K562 (cell line): ENCODE measurements around the gene AP3S2.

Experiments used
- CTCF ChIP-seq, 3 experiments: IDR thresholded peaks in 2 of 3; conservative IDR thresholded peaks in 1 of 3; 2 replicates each; pipeline ENCODE4 v1.5.1; 2011 to 2012; ENCODE audit warnings: low read length in 3 of 3, mild to moderate bottlenecking in 3 of 3, control low read depth in 2 of 3, improper control_type of control experiment in 1 of 3, inconsistent platforms in 1 of 3, low read depth in 1 of 3, mixed read lengths in 1 of 3, moderate library complexity in 1 of 3; ENCODE audit not compliant: insufficient read depth in 2 of 3
- NRF1 ChIP-seq, 2 experiments: fragments of 450-650 bp; IDR thresholded peaks in 1 of 2; conservative IDR thresholded peaks in 1 of 2; 2 replicates each; pipeline ENCODE4 v1.6.1; 2014; ENCODE audit warnings: mild to moderate bottlenecking in 2 of 2
- TCF3 ChIP-seq: sonication (generic); formaldehyde crosslinking; IDR thresholded peaks from 2 replicates; pipeline ENCODE4 v1.4.0; 2020; ENCODE audit warnings: mild to moderate bottlenecking, missing genetic modification reagents

- TF ChIP-seq TCF3 (CRISPR knock-in tag) (no peak), NRF1 (conservative IDR thresholded peaks at IDR 0.05 in 1 of 2, IDR thresholded peaks at IDR 0.05 in 1 of 2) (no peak), CTCF (IDR thresholded peaks at IDR 0.05 in 2 of 3, conservative IDR thresholded peaks at IDR 0.05 in 1 of 3; ENCODE audit: insufficient read depth in 2 of 3, low read depth in 1 of 3, low read length in 3 of 3) (no peak)
Measured at GRCh38 chr15:89829161-89829560, 64.6 kb downstream of the AP3S2 start.
